K562 (cell line): ENCODE measurements around the gene SPATA31C1. TPM values are rescaled to one million over a fixed set of nuclear protein-coding genes. Genes with fewer than 3 reads are reported as not detected.

Experiments used
- CREB5 ChIP-seq: fragments of 250-450 bp; sonication (Bioruptor Pico); IDR thresholded peaks from 2 replicates; pipeline ENCODE4 v1.5.0; 2020; ENCODE audit warnings: mild to moderate bottlenecking
- KAT7 ChIP-seq: sonication (generic); formaldehyde crosslinking; IDR thresholded peaks from 2 replicates; pipeline ENCODE4 v1.8.0; 2022; ENCODE audit warnings: missing genetic modification reagents, mild to moderate bottlenecking, borderline replicate concordance
- RAD51 ChIP-seq: fragments of 450-650 bp; IDR thresholded peaks from 2 replicates; pipeline ENCODE4 v1.7.1; 2016; ENCODE audit warnings: low read depth, mild to moderate bottlenecking, borderline replicate concordance
- ZNF395 ChIP-seq: fragments of 200-800 bp; sonication (Bioruptor generic); IDR thresholded peaks from 2 replicates; pipeline ENCODE4 v1.6.1; 2017; ENCODE audit warnings: missing genetic modification characterization, missing compliant biosample characterization
- polyA plus RNA-seq, 8 experiments: library from polyadenylated mRNA; depleted of rRNA in 4 of 8; stranded (reverse) in 5 of 8; unstranded in 3 of 8; fragments of >200 nt; fragmentation: Nextera tagmentation in 2 of 8; fragmentation: Illumina TruSeq in 1 of 8; extraction: Ambion mirVana in 2 of 8; extraction: Trizol in 1 of 8; gene quantifications; 2 replicates each; pipeline versions ENCODE4 v1.2.1 to v1.2.3, GENCODE V29; 2011 to 2014; ENCODE audit warnings: inconsistent platforms in 1 of 8, missing spikeins in 1 of 8
- total RNA-seq, 7 experiments: library from RNA; depleted of rRNA in 6 of 7; stranded (reverse); fragments of >200 nt in 6 of 7; fragmentation: Illumina TruSeq in 2 of 7; extraction: Trizol in 2 of 7; gene quantifications; 2 replicates each; pipeline versions ENCODE4 v1.2.1 to v1.2.3, GENCODE V29; 2011 to 2021; ENCODE audit warnings: low replicate concordance in 1 of 7
- TF ChIP-seq, protein P1 (sequence below): fragments of 450-650 bp; IDR thresholded peaks from 2 replicates; pipeline ENCODE4 v1.6.1; 2017; ENCODE audit warnings: antibody characterized with exemption
- TF ChIP-seq, protein P2 (sequence below): fragments of 250-450 bp; sonication (Bioruptor Pico); IDR thresholded peaks from 2 replicates; pipeline ENCODE4 v1.5.0; 2020; ENCODE audit warnings: mild to moderate bottlenecking, borderline replicate concordance
- TF ChIP-seq, protein P3 (sequence below): sonication (generic); formaldehyde crosslinking; IDR thresholded peaks from 2 replicates; pipeline ENCODE4 v1.9.0; 2022; ENCODE audit warnings: mild to moderate bottlenecking, missing genetic modification reagents

The SPATA31C1 gene
- total and polyA plus RNA-seq, 9 of the 15 experiments (the other 6 are each of a cell fraction or from before 2014, with no cell fraction given) = 0.03 to 0.15 (median 0.05) TPM; not detected in 3

DNA sequence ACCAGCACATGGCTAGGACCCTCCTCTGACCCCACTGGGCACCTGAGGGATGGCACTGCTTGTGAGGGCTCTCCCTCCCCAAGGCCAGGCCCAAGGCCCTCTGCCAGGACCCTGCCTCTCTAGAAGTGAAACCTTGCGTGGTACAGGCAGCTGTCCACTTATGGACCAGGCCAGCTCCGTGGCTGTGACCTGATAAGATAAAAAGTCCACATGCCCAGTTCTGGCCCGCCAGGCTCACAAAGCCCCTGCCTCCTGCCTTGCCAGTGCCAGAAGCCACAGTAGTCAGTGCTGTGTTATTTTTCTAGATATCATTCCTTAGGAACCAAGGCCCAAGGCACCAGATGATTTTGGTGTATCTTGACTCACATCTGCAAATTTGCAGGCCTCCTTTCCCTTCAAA, 49.1 kb upstream of the SPATA31C1 start (continued):
- TF ChIP-seq, protein P1, sequence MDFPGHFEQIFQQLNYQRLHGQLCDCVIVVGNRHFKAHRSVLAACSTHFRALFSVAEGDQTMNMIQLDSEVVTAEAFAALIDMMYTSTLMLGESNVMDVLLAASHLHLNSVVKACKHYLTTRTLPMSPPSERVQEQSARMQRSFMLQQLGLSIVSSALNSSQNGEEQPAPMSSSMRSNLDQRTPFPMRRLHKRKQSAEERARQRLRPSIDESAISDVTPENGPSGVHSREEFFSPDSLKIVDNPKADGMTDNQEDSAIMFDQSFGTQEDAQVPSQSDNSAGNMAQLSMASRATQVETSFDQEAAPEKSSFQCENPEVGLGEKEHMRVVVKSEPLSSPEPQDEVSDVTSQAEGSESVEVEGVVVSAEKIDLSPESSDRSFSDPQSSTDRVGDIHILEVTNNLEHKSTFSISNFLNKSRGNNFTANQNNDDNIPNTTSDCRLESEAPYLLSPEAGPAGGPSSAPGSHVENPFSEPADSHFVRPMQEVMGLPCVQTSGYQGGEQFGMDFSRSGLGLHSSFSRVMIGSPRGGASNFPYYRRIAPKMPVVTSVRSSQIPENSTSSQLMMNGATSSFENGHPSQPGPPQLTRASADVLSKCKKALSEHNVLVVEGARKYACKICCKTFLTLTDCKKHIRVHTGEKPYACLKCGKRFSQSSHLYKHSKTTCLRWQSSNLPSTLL = no peak
- TF ChIP-seq, protein P2, sequence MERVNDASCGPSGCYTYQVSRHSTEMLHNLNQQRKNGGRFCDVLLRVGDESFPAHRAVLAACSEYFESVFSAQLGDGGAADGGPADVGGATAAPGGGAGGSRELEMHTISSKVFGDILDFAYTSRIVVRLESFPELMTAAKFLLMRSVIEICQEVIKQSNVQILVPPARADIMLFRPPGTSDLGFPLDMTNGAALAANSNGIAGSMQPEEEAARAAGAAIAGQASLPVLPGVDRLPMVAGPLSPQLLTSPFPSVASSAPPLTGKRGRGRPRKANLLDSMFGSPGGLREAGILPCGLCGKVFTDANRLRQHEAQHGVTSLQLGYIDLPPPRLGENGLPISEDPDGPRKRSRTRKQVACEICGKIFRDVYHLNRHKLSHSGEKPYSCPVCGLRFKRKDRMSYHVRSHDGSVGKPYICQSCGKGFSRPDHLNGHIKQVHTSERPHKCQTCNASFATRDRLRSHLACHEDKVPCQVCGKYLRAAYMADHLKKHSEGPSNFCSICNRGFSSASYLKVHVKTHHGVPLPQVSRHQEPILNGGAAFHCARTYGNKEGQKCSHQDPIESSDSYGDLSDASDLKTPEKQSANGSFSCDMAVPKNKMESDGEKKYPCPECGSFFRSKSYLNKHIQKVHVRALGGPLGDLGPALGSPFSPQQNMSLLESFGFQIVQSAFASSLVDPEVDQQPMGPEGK (CRISPR knock-in tag) = no peak
- TF ChIP-seq RAD51 = no peak
- no peak for TF ChIP-seq KAT7 (CRISPR knock-in tag)
- TF ChIP-seq, protein P3, sequence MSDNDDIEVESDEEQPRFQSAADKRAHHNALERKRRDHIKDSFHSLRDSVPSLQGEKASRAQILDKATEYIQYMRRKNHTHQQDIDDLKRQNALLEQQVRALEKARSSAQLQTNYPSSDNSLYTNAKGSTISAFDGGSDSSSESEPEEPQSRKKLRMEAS (CRISPR knock-in tag) = no peak
- no peak for TF ChIP-seq ZNF395
- no peak for TF ChIP-seq CREB5 (CRISPR knock-in tag)
